ENCODE results near the gene CFAP119. TPM values are rescaled to one million over a fixed set of nuclear protein-coding genes. Genes with fewer than 3 reads are reported as not detected.

CFAP119 gene
- total RNA-seq, 1 donor from 2014 or later, result 8.2 TPM

GRCh38 chr16:30745082-30745481, 16.8 kb downstream of the CFAP119 start:
- DNase-seq (ENCODE audit: low read depth), result no peak
- no peak overlapping the region for H3K4me3 ChIP-seq (ENCODE audit: low read depth, low read length)
- no peak for TF ChIP-seq CTCF (conservative IDR thresholded peaks at IDR 0.05; ENCODE audit: low read depth, low read length)

GRCh38 chr16:30744183-30744582, 17.7 kb downstream of the CFAP119 start:
- TF ChIP-seq CTCF (conservative IDR thresholded peaks at IDR 0.05; ENCODE audit: low read depth, low read length), result no peak
- no peak for DNase-seq (ENCODE audit: low read depth)

GRCh38 chr16:30743716-30744115, 18.1 kb downstream of the CFAP119 start:
- H3K4me3 ChIP-seq (ENCODE audit: low read depth, low read length), result no peak overlapping the region
- TF ChIP-seq CTCF (conservative IDR thresholded peaks at IDR 0.05; ENCODE audit: low read depth, low read length), result no peak
- no peak for DNase-seq (ENCODE audit: low read depth)

More at GRCh38 chr16:30744183-30744582, 17.7 kb downstream of the CFAP119 start:
- H3K4me3 ChIP-seq (ENCODE audit: low read depth, low read length), result no peak overlapping the region

GRCh38 chr16:30741461-30741914, 20.4 kb downstream of the CFAP119 start:
- peak; percentile 95 for DNase-seq (ENCODE audit: low read depth)
- peak overlapping the region; percentile 48 for H3K4me3 ChIP-seq (ENCODE audit: low read depth, low read length)
- no peak for TF ChIP-seq CTCF (conservative IDR thresholded peaks at IDR 0.05; ENCODE audit: low read depth, low read length)

GRCh38 chr16:30740364-30741251, 21.3 kb downstream of the CFAP119 start:
- peak; percentile 43 for DNase-seq (ENCODE audit: low read depth)
- no peak for TF ChIP-seq CTCF (conservative IDR thresholded peaks at IDR 0.05; ENCODE audit: low read depth, low read length)
- peak overlapping the region; percentile 48 for H3K4me3 ChIP-seq (ENCODE audit: low read depth, low read length)

- DNase-seq (ENCODE audit: low read depth), result no peak
- TF ChIP-seq CTCF (conservative IDR thresholded peaks at IDR 0.05; ENCODE audit: low read depth, low read length), result no peak
- H3K4me3 ChIP-seq (ENCODE audit: low read depth, low read length), result no peak overlapping the region
These were observed 22.6 kb downstream of the CFAP119 start for GRCh38 chr16:30738984-30739951.

Data from epithelial cell of proximal tubule (primary cell).